HepG2 (cell line): ENCODE results near the gene BTK. TPM values are rescaled to one million over a fixed set of nuclear protein-coding genes. Genes with fewer than 3 reads are reported as not detected.

ENCODE experiments used
- ATAC-seq: fragments of 200-7000 bp; cut with Tn5 transposase; 3 replicates; pipeline ENCODE4 v1.9.1; 2020; ENCODE audit warnings: mild to moderate bottlenecking, moderate library complexity
- BruUV-seq: library from RNA; stranded (reverse); fragments of 400-500 nt; replicated peaks from 2 replicates; lab custom pipeline; 2021; lab: Mats Ljungman, UMichigan
- CTCF ChIA-PET: fragments of 300-600 bp; formaldehyde crosslinking; extraction: SDS; loops from one replicate; lab custom pipeline; 2021; ENCODE audit warnings: low total read pairs, inconsistent platforms, low intra/inter-chr PET ratio; lab: Yijun Ruan, JAX
- POLR2A ChIA-PET: fragments of 350-600 bp; sonication (Branson Sonifier 250); formaldehyde crosslinking; loops from one replicate; lab custom pipeline; 2020; ENCODE audit warnings: antibody characterized with exemption, inconsistent platforms; lab: Yijun Ruan, JAX
- DNase-seq: peaks from one replicate; pipeline ENCODE4 v3.0.0-alpha.2; 2015; ENCODE audit warnings: low spot score
- FAIRE-seq: peaks from 3 replicates; lab custom pipeline; 2011; peaks lifted over from hg19 to GRCh38; lab: Jason Lieb, UNC
- H2AFZ ChIP-seq: one replicate; pipeline ENCODE4 v1.6.1; 2011; ENCODE audit warnings: low read length, inconsistent platforms
- H3K27ac ChIP-seq: fragments of 300-600 bp; 3 replicates; pipeline ENCODE4 v1.8.0; 2011; ENCODE audit warnings: mixed run types, mild to moderate bottlenecking, mixed read lengths, low read length, inconsistent platforms; ENCODE audit not compliant: insufficient read depth; ENCODE audit errors: extremely low read length
- H3K27me3 ChIP-seq, 2 experiments: fragments of 200-600 bp in 1 of 2; 2 replicates in 1 of 2; 3 replicates in 1 of 2; pipeline versions ENCODE4 v1.6.0 to v1.8.0; 2011; ENCODE audit warnings: low read length in 2 of 2, mild to moderate bottlenecking in 2 of 2, moderate library complexity in 2 of 2, inconsistent platforms in 1 of 2; ENCODE audit not compliant: insufficient read depth in 2 of 2, control insufficient read depth in 1 of 2
- H3K36me3 ChIP-seq, 2 experiments: fragments of 200-600 bp in 1 of 2; replicated peaks in 1 of 2; 2 replicates in 1 of 2; 3 replicates in 1 of 2; pipeline versions ENCODE4 v1.5.1 to v1.8.0; 2011; ENCODE audit warnings: low read length in 2 of 2, inconsistent platforms in 1 of 2; ENCODE audit not compliant: insufficient read depth in 2 of 2, control insufficient read depth in 1 of 2
- H3K4me1 ChIP-seq: 2 replicates; pipeline ENCODE4 v1.5.1; 2012; ENCODE audit warnings: low read length, inconsistent platforms; ENCODE audit not compliant: insufficient read depth
- H3K4me2 ChIP-seq: 2 replicates; pipeline ENCODE4 v1.6.0; 2011; ENCODE audit warnings: low read depth, low read length, inconsistent platforms
- H3K4me3 ChIP-seq, 3 experiments: fragments of 200-600 bp in 1 of 3; sonication (generic), shearing (Covaris generic) in 1 of 3; replicated peaks in 1 of 3; 2 replicates each; pipeline ENCODE4 v1.5.1; 2011 to 2016; ENCODE audit warnings: low read length in 3 of 3, inconsistent platforms in 2 of 3, low read depth in 2 of 3, mild to moderate bottlenecking in 2 of 3, control low read depth in 1 of 3, mixed read lengths in 1 of 3; ENCODE audit not compliant: insufficient read depth in 1 of 3
- H3K79me2 ChIP-seq: one replicate; pipeline ENCODE4 v1.6.1; 2011; ENCODE audit warnings: low read length, inconsistent platforms; ENCODE audit not compliant: insufficient read depth
- H3K9ac ChIP-seq: 2 replicates; pipeline ENCODE4 v1.6.0; 2011; ENCODE audit warnings: mild to moderate bottlenecking, low read depth, low read length, inconsistent platforms; ENCODE audit not compliant: insufficient read depth
- H3K9me3 ChIP-seq: 2 replicates; pipeline ENCODE4 v1.5.1; 2012; ENCODE audit warnings: mild to moderate bottlenecking, low read length
- H4K20me1 ChIP-seq: 2 replicates; pipeline ENCODE4 v1.6.0; 2011; ENCODE audit warnings: inconsistent platforms, mild to moderate bottlenecking, low read length, moderate library complexity; ENCODE audit not compliant: insufficient read depth
- ASH2L ChIP-seq: fragments of 300-600, 200-600 bp; sonication (generic); IDR thresholded peaks from 2 replicates; pipeline ENCODE4 v1.7.0; 2017; ENCODE audit warnings: low read depth, mild to moderate bottlenecking, moderate library complexity, mixed read lengths, low read length; ENCODE audit not compliant: insufficient read length
- ATF6 ChIP-seq: sonication (generic); formaldehyde crosslinking; conservative IDR thresholded peaks from 2 replicates; pipeline ENCODE4 v1.4.0; 2020; ENCODE audit warnings: missing genetic modification reagents
- GATAD2A ChIP-seq: IDR thresholded peaks from 2 replicates; pipeline ENCODE4 v1.6.1; 2016
- HOXA9 ChIP-seq: sonication (generic); formaldehyde crosslinking; IDR thresholded peaks from 2 replicates; pipeline ENCODE4 v1.8.1; 2022; ENCODE audit warnings: missing genetic modification reagents, mild to moderate bottlenecking, moderate library complexity, borderline replicate concordance
- MTERF4 ChIP-seq: sonication (generic); formaldehyde crosslinking; IDR thresholded peaks from 2 replicates; pipeline ENCODE4 v1.8.0; 2023; ENCODE audit warnings: mild to moderate bottlenecking, missing genetic modification reagents
- PHF21A ChIP-seq: sonication (generic); formaldehyde crosslinking; IDR thresholded peaks from 2 replicates; pipeline ENCODE4 v1.5.0; 2020; ENCODE audit warnings: mild to moderate bottlenecking, missing genetic modification reagents
- PREB ChIP-seq: sonication (generic); formaldehyde crosslinking; IDR thresholded peaks from 2 replicates; pipeline ENCODE4 v1.4.0; 2020; ENCODE audit warnings: missing genetic modification reagents
- PTBP1 ChIP-seq: fragments of 200-400 bp; formaldehyde crosslinking; IDR thresholded peaks from 2 replicates; pipeline ENCODE4 v1.6.1; 2018; ENCODE audit warnings: low read length, low read depth; ENCODE audit not compliant: poor library complexity, severe bottlenecking
- TCF7 ChIP-seq: sonication (generic); IDR thresholded peaks from 2 replicates; pipeline ENCODE4 v1.6.1; 2016; ENCODE audit warnings: antibody characterized with exemption, low read depth
- ZSCAN30 ChIP-seq: sonication (generic); formaldehyde crosslinking; IDR thresholded peaks from 2 replicates; pipeline ENCODE4 v1.5.0; 2020; ENCODE audit warnings: mild to moderate bottlenecking, missing genetic modification reagents
- WGBS: methylation state at CpG from one replicate; pipeline ENCODE4 v1.1.6; 2017; ENCODE audit warnings: low lambda C conversion rate; 5-methylcytosine and 5-hydroxymethylcytosine counted together
- in situ Hi-C: cut with HindIII; loops from 2 replicates; pipeline ENCODE4 v1.10.0; 2017; ENCODE audit warnings: low pct_unique_long_range_greater_than_20kb; ENCODE audit not compliant: extremely low pct_ligation_motif_present
- intact Hi-C: fragments of 100-400 bp; cut with micrococcal nuclease; formaldehyde crosslinking; loops from one replicate; pipeline ENCODE4 v1.10.0; 2022; ENCODE audit not compliant: unreplicated experiment
- polyA plus RNA-seq, 8 experiments: library from polyadenylated mRNA; depleted of rRNA in 3 of 8; stranded (reverse) in 7 of 8; unstranded in 1 of 8; fragments of >200 nt; fragmentation: Illumina TruSeq in 4 of 8; extraction: Trizol in 4 of 8; gene quantifications; 2 replicates each; pipeline versions ENCODE4 v1.2.1 to v1.2.3, GENCODE V29; 2011 to 2016; ENCODE audit warnings: low read depth in 4 of 8, missing spikeins in 1 of 8, mixed read lengths in 1 of 8; ENCODE audit not compliant: insufficient read depth in 1 of 8
- total RNA-seq, 5 experiments: library from RNA; depleted of rRNA; stranded (reverse); fragments of >200 nt; fragmentation: Illumina TruSeq; extraction: Trizol; gene quantifications; 2 replicates each; pipeline ENCODE4 v1.2.3, GENCODE V29; 2016; ENCODE audit warnings: low read depth in 1 of 5
- TF ChIP-seq, protein P1 (sequence below): sonication (generic); formaldehyde crosslinking; IDR thresholded peaks from 2 replicates; pipeline ENCODE4 v1.5.0; 2020; ENCODE audit warnings: mild to moderate bottlenecking, missing genetic modification reagents

BTK gene
- total and polyA plus RNA-seq, 2 of the 13 experiments (the other 11 are each of a cell fraction or from before 2014, with no cell fraction given): not detected

GRCh38 chrX:101407748-101408531 is 21.9 kb upstream of the BTK start, which contains the start of the genes GLA and HNRNPH2 (continued):
- TF ChIP-seq ASH2L: peak; percentile 75

DNA sequence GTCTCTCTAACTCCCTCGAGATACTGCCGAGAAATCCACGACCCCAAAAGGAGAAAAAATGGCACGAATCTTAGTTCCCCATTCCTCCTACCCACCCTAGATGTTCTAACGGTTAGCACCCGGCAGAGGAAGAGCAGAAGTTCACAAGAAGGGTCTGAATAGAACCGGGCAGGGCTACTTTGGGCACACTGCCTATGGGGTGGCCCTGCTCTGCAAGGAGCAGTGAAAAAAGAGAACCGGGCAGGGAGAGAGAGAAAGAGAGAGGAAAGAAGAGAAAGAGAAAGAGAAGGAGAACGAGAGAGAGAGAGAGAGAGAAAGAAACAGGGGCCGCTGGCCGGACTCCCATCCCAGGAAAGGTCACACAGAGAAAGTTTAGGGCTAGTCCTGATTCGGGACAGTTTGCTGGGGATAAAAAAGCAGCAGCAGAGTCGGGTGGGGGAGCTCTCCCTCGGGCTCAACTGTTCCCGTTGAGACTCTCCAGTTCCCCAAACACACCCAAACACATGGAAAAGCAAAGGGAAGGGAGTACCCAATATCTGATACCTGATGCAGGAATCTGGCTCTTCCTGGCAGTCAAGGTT is 21.3 kb upstream of the BTK start:
- ATAC-seq (peak; percentile 53), FAIRE-seq (no peak), DNase-seq (no peak)
- H3K4me2 ChIP-seq: peak overlapping the region; percentile 65
- no peak overlapping the region for H2AFZ ChIP-seq
- ChIA-PET POLR2A (interaction anchor here (1.0 kb wide), 1 partner anchor 16 kb away, joined by 14 read pairs; the partner anchor contains the start of gene RPL36A), CTCF (no interaction called here)
- peak overlapping the region; percentile 97 for H3K27ac ChIP-seq
- peaks cover 5% of the 10 kb centered on the region; the same call in 1 of the 2 replicates for H4K20me1 ChIP-seq
- TF ChIP-seq PHF21A (no peak), HOXA9 (CRISPR knock-in tag) (no peak), MTERF4 (no peak), ATF6 (CRISPR knock-in tag) (no peak), PTBP1 (no peak), PREB (CRISPR knock-in tag) (no peak), GATAD2A (CRISPR knock-in tag) (no peak), TCF7 (no peak), ZSCAN30 (CRISPR knock-in tag) (no peak)
- TF ChIP-seq, protein P1, sequence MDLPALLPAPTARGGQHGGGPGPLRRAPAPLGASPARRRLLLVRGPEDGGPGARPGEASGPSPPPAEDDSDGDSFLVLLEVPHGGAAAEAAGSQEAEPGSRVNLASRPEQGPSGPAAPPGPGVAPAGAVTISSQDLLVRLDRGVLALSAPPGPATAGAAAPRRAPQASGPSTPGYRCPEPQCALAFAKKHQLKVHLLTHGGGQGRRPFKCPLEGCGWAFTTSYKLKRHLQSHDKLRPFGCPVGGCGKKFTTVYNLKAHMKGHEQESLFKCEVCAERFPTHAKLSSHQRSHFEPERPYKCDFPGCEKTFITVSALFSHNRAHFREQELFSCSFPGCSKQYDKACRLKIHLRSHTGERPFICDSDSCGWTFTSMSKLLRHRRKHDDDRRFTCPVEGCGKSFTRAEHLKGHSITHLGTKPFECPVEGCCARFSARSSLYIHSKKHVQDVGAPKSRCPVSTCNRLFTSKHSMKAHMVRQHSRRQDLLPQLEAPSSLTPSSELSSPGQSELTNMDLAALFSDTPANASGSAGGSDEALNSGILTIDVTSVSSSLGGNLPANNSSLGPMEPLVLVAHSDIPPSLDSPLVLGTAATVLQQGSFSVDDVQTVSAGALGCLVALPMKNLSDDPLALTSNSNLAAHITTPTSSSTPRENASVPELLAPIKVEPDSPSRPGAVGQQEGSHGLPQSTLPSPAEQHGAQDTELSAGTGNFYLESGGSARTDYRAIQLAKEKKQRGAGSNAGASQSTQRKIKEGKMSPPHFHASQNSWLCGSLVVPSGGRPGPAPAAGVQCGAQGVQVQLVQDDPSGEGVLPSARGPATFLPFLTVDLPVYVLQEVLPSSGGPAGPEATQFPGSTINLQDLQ (CRISPR knock-in tag): no peak
- H3K79me2 ChIP-seq: peaks cover 48% of the 10 kb centered on the region
- peaks cover 8% of the 10 kb centered on the region for H3K4me1 ChIP-seq
- 3% methylated on average over 12 of the region's 15 CpGs for WGBS
- in situ Hi-C loops (no loop called here), intact Hi-C loops (loop anchor here (2.0 to 5.0 kb wide), 2 partner anchors 16 to 60 kb away; partner anchors contain the start of genes RPL36A and TIMM8A)
- H3K36me3 ChIP-seq: peaks cover 0 to 11% of the 10 kb centered on the region in 2 experiments; a peak in 3 of 5 replicates
- no peaks in the 10 kb centered on the region for H3K27me3 ChIP-seq
- H3K4me3 ChIP-seq: peak overlapping the region; percentile 68 to 82 (median 77)
- peak overlapping the region; percentile 82 for H3K9ac ChIP-seq
- BruUV-seq: no TSS peak
- no peaks in the 10 kb centered on the region for H3K9me3 ChIP-seq
